ENCODE measurements around the gene NNAT. TPM values are rescaled to one million over a fixed set of nuclear protein-coding genes. Genes with fewer than 3 reads are reported as not detected.
"Not testable (repeated sequence)": the region's sequence is repeated elsewhere in the genome, so short reads cannot be mapped to it uniquely, and the experiment has no call there.

The NNAT gene
- total and polyA plus RNA-seq, 4 donors = 0.09 to 0.24 TPM; not detected in 2

- TF ChIP-seq FOXA1 (IDR thresholded peaks at IDR 0.05) (no peak), HNF4A (conservative IDR thresholded peaks at IDR 0.05) (no peak), ZBTB33 (IDR thresholded peaks at IDR 0.05) (no peak), FOXA2 (IDR thresholded peaks at IDR 0.05) (no peak), TAF1 (conservative IDR thresholded peaks at IDR 0.05) (no peak), JUND (IDR thresholded peaks at IDR 0.05) (no peak), MAX (IDR thresholded peaks at IDR 0.05) (no peak), SP1 (IDR thresholded peaks at IDR 0.05) (no peak), NR2F2 (IDR thresholded peaks at IDR 0.05) (no peak), GABPA (IDR thresholded peaks at IDR 0.05 in 1 of 2, conservative IDR thresholded peaks at IDR 0.05 in 1 of 2) (no peak)
- H3K27ac ChIP-seq (ENCODE audit: low read depth in 1 of 2, low read length in 2 of 2) = no peak overlapping the region
- H3K27me3 ChIP-seq (ENCODE audit: control insufficient read depth in 4 of 4, insufficient read depth in 4 of 4, low read length in 3 of 4) = no peaks in the 10 kb centered on the region
- no peak overlapping the region for H3K9ac ChIP-seq (ENCODE audit: low read depth in 1 of 2, low read length in 2 of 2)
- H3K4me3 ChIP-seq (ENCODE audit: low read depth in 1 of 3, low read length in 3 of 3) = no peak overlapping the region
- H3K36me3 ChIP-seq (ENCODE audit: control insufficient read depth in 4 of 4, insufficient read depth in 3 of 4, low read depth in 1 of 4, low read length in 3 of 4) = no peaks in the 10 kb centered on the region
- DNase-seq (ENCODE audit: low spot score) = no peak
- no peaks in the 10 kb centered on the region for H3K4me1 ChIP-seq (ENCODE audit: control insufficient read depth in 4 of 4, insufficient read depth in 4 of 4, low read length in 3 of 4)
- 48% methylated on average over 5 of the region's 5 CpGs for WGBS
- no peaks in the 10 kb centered on the region for H3K9me3 ChIP-seq (ENCODE audit: control insufficient read depth in 4 of 4, low read length in 3 of 4)
Measured at GRCh38 chr20:37540001-37540400, 19.0 kb downstream of the NNAT start.

GRCh38 chr20:37540838-37541237, 19.8 kb downstream of the NNAT start:
- H3K27me3 ChIP-seq (ENCODE audit: control insufficient read depth in 4 of 4, insufficient read depth in 4 of 4, low read length in 3 of 4); DNase-seq (ENCODE audit: low spot score); H3K4me3 ChIP-seq (ENCODE audit: low read depth in 1 of 3, low read length in 3 of 3); H3K9me3 ChIP-seq (ENCODE audit: control insufficient read depth in 4 of 4, low read length in 3 of 4); H3K36me3 ChIP-seq (ENCODE audit: control insufficient read depth in 4 of 4, insufficient read depth in 3 of 4, low read depth in 1 of 4, low read length in 3 of 4); H3K4me1 ChIP-seq (ENCODE audit: control insufficient read depth in 4 of 4, insufficient read depth in 4 of 4, low read length in 3 of 4); H3K27ac ChIP-seq (ENCODE audit: low read depth in 1 of 2, low read length in 2 of 2); H3K9ac ChIP-seq (ENCODE audit: low read depth in 1 of 2, low read length in 2 of 2): not testable (repeated sequence)
- 85% methylated on average over 1 of the region's 1 CpG for WGBS

GRCh38 chr20:37541326-37541725, 20.3 kb downstream of the NNAT start:
- TF ChIP-seq NR2F2 (IDR thresholded peaks at IDR 0.05) (no peak), YY1 (IDR thresholded peaks at IDR 0.05) (no peak), SP1 (IDR thresholded peaks at IDR 0.05) (no peak), RAD21 (IDR thresholded peaks at IDR 0.05) (no peak), HNF4G (IDR thresholded peaks at IDR 0.05) (no peak), FOXA2 (IDR thresholded peaks at IDR 0.05) (no peak), RXRA (IDR thresholded peaks at IDR 0.05) (no peak), EGR1 (IDR thresholded peaks at IDR 0.05; ENCODE audit: low read depth in 2 of 2) (no peak), HNF4A (conservative IDR thresholded peaks at IDR 0.05) (no peak), CTCF (IDR thresholded peaks at IDR 0.05; ENCODE audit: low read depth, low read length, missing input control) (no peak), REST (IDR thresholded peaks at IDR 0.05) (no peak), FOXA1 (IDR thresholded peaks at IDR 0.05) (no peak), MAX (IDR thresholded peaks at IDR 0.05) (no peak), ATF3 (IDR thresholded peaks at IDR 0.05) (no peak), TAF1 (conservative IDR thresholded peaks at IDR 0.05) (no peak), JUND (IDR thresholded peaks at IDR 0.05) (no peak), GABPA (IDR thresholded peaks at IDR 0.05 in 1 of 2, conservative IDR thresholded peaks at IDR 0.05 in 1 of 2) (no peak), ZBTB33 (IDR thresholded peaks at IDR 0.05) (no peak)
- DNase-seq (ENCODE audit: low spot score) = no peak

More at GRCh38 chr20:37541326-37541725, 20.3 kb downstream of the NNAT start:
- Histone ChIP-seq H3K4me1 (ENCODE audit: control insufficient read depth in 4 of 4, insufficient read depth in 4 of 4, low read length in 3 of 4) (no peaks in the 10 kb centered on the region), H3K27ac (ENCODE audit: low read depth in 1 of 2, low read length in 2 of 2) (no peak overlapping the region), H3K9me3 (ENCODE audit: control insufficient read depth in 4 of 4, low read length in 3 of 4) (no peaks in the 10 kb centered on the region), H3K4me3 (ENCODE audit: low read depth in 1 of 3, low read length in 3 of 3) (no peak overlapping the region), H3K9ac (ENCODE audit: low read depth in 1 of 2, low read length in 2 of 2) (no peak overlapping the region), H3K36me3 (ENCODE audit: control insufficient read depth in 4 of 4, insufficient read depth in 3 of 4, low read depth in 1 of 4, low read length in 3 of 4) (no peaks in the 10 kb centered on the region), H3K27me3 (ENCODE audit: control insufficient read depth in 4 of 4, insufficient read depth in 4 of 4, low read length in 3 of 4) (no peaks in the 10 kb centered on the region)
- WGBS = 95% methylated on average over 5 of the region's 5 CpGs
